Upper lobe of left lung (tissue), 6 donors: ENCODE data around the gene SHISAL1. TPM values are rescaled to one million over a fixed set of nuclear protein-coding genes. Genes with fewer than 3 reads are reported as not detected.
"Not testable (repeated sequence)": the region's sequence is repeated elsewhere in the genome, so short reads cannot be mapped to it uniquely, and the experiment has no call there.

ENCODE experiments used
- ATAC-seq, 2 donors: fragments of 200-7000 bp; cut with Tn5 transposase; one replicate each; pipeline ENCODE4 v1.9.1; 2022; ENCODE audit warnings: mild to moderate bottlenecking in 2 of 2, moderate library complexity in 2 of 2; ENCODE audit not compliant: low FRiP score in 2 of 2
- DNase-seq, 2 donors: peaks; one replicate each; pipeline ENCODE4 v3.0.0-alpha.2; 2019 to 2020
- H3K27ac ChIP-seq, 4 donors: fragments of 200-600 bp; sonication (generic); one replicate each; pipeline ENCODE4 v1.5.1; 2016 to 2019
- H3K27me3 ChIP-seq, 4 donors: fragments of 200-600 bp; sonication (generic); one replicate each; pipeline ENCODE4 v1.5.1; 2017 to 2019
- H3K36me3 ChIP-seq, 4 donors: fragments of 200-600 bp; sonication (generic); one replicate each; pipeline ENCODE4 v1.5.1; 2016 to 2019
- H3K4me1 ChIP-seq, 4 donors: fragments of 200-600 bp; sonication (generic); one replicate each; pipeline ENCODE4 v1.5.1; 2018 to 2019
- H3K4me3 ChIP-seq, 4 donors: fragments of 200-600 bp; sonication (generic); one replicate each; pipeline ENCODE4 v1.5.1; 2017 to 2019; ENCODE audit warnings: mild to moderate bottlenecking in 2 of 4, moderate library complexity in 1 of 4
- H3K9me3 ChIP-seq, 4 donors: fragments of 200-600 bp; sonication (generic); one replicate each; pipeline ENCODE4 v1.5.1; 2018 to 2019
- CTCF ChIP-seq, 6 experiments: fragments of 450-650 bp in 4 of 6; fragments of 200-600 bp in 2 of 6; sonication (generic) in 2 of 6; IDR thresholded peaks; one replicate each; pipeline ENCODE4 v1.5.1; 2016 to 2019; ENCODE audit warnings: antibody characterized with exemption in 6 of 6
- EP300 ChIP-seq, 4 donors: sonication (generic); formaldehyde crosslinking; IDR thresholded peaks; one replicate each; pipeline ENCODE4 v1.5.1; 2017; ENCODE audit warnings: antibody characterized with exemption in 4 of 4, control low read depth in 2 of 4
- POLR2A ChIP-seq, 4 donors: fragments of 450-650 bp; IDR thresholded peaks; one replicate each; pipeline ENCODE4 v1.5.1; 2016 to 2017; ENCODE audit warnings: antibody characterized with exemption in 4 of 4, mild to moderate bottlenecking in 2 of 4
- POLR2AphosphoS5 ChIP-seq, 2 donors: sonication (generic); formaldehyde crosslinking; IDR thresholded peaks; one replicate each; pipeline ENCODE4 v1.5.1; 2017; ENCODE audit warnings: antibody characterized with exemption in 2 of 2
- WGBS, 2 donors: methylation state at CpG; one replicate each; pipeline ENCODE4 v1.1.5; 2017 to 2018; 5-methylcytosine and 5-hydroxymethylcytosine counted together
- total RNA-seq, 6 donors: library from RNA; depleted of rRNA in 4 of 6; stranded (reverse); fragments of >200 nt in 4 of 6; gene quantifications; one replicate each; pipeline versions ENCODE4 v1.1.0 to v1.2.1, GENCODE V29; 2016 to 2021
- donor health status: DM: no; HTN: no; CAD: no; lungs with moderate emphysema.
- donor health status: DM: no; HTN: yes; CAD: no; lungs with severe emphysema.

SHISAL1 gene
- total RNA-seq, 6 donors from 2014 or later: 0.11 to 1.0 (median 0.20) TPM; not detected in 1

DNA sequence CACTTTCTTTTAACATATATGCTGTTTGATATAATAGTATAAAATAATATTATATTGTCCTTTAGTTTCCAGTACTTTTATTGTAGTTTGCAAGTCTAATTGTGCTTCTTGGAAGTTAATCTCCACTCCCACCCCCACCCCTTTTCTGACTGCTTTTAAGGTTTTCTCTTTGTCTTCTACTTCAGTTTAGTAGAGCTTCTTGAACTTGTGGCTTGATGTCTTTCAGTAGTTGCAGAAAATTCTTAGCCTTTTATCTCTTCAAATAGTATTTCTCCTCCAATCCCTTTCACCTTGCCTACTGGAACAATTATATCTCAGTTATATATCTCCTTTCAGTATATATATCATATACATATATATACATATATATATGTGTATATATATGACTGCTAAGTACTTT, 75.5 kb downstream of the SHISAL1 start:
- Histone ChIP-seq H3K27me3 (no peaks in the 10 kb centered on the region), H3K27ac (no peak overlapping the region), H3K4me1 (no peaks in the 10 kb centered on the region), H3K4me3 (no peak overlapping the region), H3K36me3 (no peaks in the 10 kb centered on the region), H3K9me3 (no peaks in the 10 kb centered on the region)
- no peak for ATAC-seq
- TF ChIP-seq CTCF (IDR thresholded peaks at IDR 0.05) (no peak), POLR2AphosphoS5 (IDR thresholded peaks at IDR 0.05) (no peak), POLR2A (IDR thresholded peaks at IDR 0.05) (no peak), EP300 (IDR thresholded peaks at IDR 0.05) (no peak)
- DNase-seq: no peak

GRCh38 chr22:44234372-44234771, 78.4 kb downstream of the SHISAL1 start:
- H3K4me3 ChIP-seq, H3K27me3 ChIP-seq, H3K9me3 ChIP-seq, ATAC-seq, H3K4me1 ChIP-seq, H3K36me3 ChIP-seq, DNase-seq, H3K27ac ChIP-seq: not testable (repeated sequence)
- 95 to 96% methylated on average over 12 of the region's 12 CpGs for WGBS, 2 donors

GRCh38 chr22:44231233-44231632, 81.5 kb downstream of the SHISAL1 start:
- no peak for ATAC-seq
- no peaks in the 10 kb centered on the region for H3K4me1 ChIP-seq
- TF ChIP-seq POLR2A (IDR thresholded peaks at IDR 0.05) (no peak), CTCF (IDR thresholded peaks at IDR 0.05) (no peak), POLR2AphosphoS5 (IDR thresholded peaks at IDR 0.05) (no peak), EP300 (IDR thresholded peaks at IDR 0.05) (no peak)
- DNase-seq: no peak
- no peaks in the 10 kb centered on the region for H3K36me3 ChIP-seq
- WGBS, 2 donors: 76 to 77% methylated on average over 4 of the region's 4 CpGs
- H3K27me3 ChIP-seq: no peaks in the 10 kb centered on the region
- H3K4me3 ChIP-seq: no peak overlapping the region
- peaks cover 0 to 12% (median 7%) of the 10 kb centered on the region in 4 donors for H3K9me3 ChIP-seq
- no peak overlapping the region for H3K27ac ChIP-seq

DNA sequence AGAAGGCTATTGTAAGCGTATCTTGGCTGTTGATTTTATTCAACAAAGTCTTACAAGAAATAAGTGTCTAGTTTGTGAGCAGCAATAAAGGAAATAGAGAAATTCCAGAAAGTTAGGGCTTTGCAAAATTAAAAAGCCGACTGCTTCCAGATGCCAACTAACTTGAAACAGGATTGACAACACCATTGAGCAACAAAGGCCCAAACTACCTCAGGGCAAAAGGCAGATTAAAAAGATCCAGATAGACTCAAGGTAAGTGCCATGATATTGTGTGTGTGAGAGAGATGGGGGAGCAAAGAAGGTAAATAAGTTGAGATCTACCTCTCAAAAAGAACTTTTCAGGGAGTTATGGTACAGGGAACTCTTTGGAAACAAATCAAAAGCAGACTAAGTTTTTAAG, 82.9 kb downstream of the SHISAL1 start:
- ATAC-seq (no peak), DNase-seq (no peak)
- no peaks in the 10 kb centered on the region for H3K27me3 ChIP-seq
- H3K4me1 ChIP-seq: no peaks in the 10 kb centered on the region
- TF ChIP-seq POLR2A (IDR thresholded peaks at IDR 0.05) (no peak), EP300 (IDR thresholded peaks at IDR 0.05) (no peak), CTCF (IDR thresholded peaks at IDR 0.05) (no peak), POLR2AphosphoS5 (IDR thresholded peaks at IDR 0.05) (no peak)
- H3K9me3 ChIP-seq: peaks cover 0 to 12% (median 7%) of the 10 kb centered on the region in 4 donors
- WGBS, 2 donors: 85 to 88% methylated on average over 2 of the region's 2 CpGs
- H3K4me3 ChIP-seq: no peak overlapping the region
- H3K27ac ChIP-seq: no peak overlapping the region
- no peaks in the 10 kb centered on the region for H3K36me3 ChIP-seq

- TF ChIP-seq EP300 (IDR thresholded peaks at IDR 0.05) (no peak), POLR2A (IDR thresholded peaks at IDR 0.05) (no peak), CTCF (IDR thresholded peaks at IDR 0.05) (no peak), POLR2AphosphoS5 (IDR thresholded peaks at IDR 0.05) (no peak)
Observed at GRCh38 chr22:44229331-44229730, 83.4 kb downstream of the SHISAL1 start.

More at GRCh38 chr22:44229331-44229730, 83.4 kb downstream of the SHISAL1 start:
- ATAC-seq: no peak
- WGBS, 2 donors: 88 to 94% methylated on average over 3 of the region's 3 CpGs
- no peak for DNase-seq
- Histone ChIP-seq H3K36me3 (no peaks in the 10 kb centered on the region), H3K9me3 (peaks cover 0 to 12% (median 7%) of the 10 kb centered on the region in 4 donors), H3K4me1 (no peaks in the 10 kb centered on the region), H3K4me3 (no peak overlapping the region), H3K27me3 (no peaks in the 10 kb centered on the region), H3K27ac (no peak overlapping the region)
